HG03159 (cell line): ENCODE measurements around the gene LANCL1.

Source experiments
- ATAC-seq: cut with Tn5 transposase; IDR thresholded peaks from one replicate; pipeline ENCODE4 v1.9.1; 2021; ENCODE audit warnings: mild to moderate bottlenecking, moderate library complexity; ENCODE audit not compliant: unreplicated experiment

Gene LANCL1, protein sequence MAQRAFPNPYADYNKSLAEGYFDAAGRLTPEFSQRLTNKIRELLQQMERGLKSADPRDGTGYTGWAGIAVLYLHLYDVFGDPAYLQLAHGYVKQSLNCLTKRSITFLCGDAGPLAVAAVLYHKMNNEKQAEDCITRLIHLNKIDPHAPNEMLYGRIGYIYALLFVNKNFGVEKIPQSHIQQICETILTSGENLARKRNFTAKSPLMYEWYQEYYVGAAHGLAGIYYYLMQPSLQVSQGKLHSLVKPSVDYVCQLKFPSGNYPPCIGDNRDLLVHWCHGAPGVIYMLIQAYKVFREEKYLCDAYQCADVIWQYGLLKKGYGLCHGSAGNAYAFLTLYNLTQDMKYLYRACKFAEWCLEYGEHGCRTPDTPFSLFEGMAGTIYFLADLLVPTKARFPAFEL

DNA sequence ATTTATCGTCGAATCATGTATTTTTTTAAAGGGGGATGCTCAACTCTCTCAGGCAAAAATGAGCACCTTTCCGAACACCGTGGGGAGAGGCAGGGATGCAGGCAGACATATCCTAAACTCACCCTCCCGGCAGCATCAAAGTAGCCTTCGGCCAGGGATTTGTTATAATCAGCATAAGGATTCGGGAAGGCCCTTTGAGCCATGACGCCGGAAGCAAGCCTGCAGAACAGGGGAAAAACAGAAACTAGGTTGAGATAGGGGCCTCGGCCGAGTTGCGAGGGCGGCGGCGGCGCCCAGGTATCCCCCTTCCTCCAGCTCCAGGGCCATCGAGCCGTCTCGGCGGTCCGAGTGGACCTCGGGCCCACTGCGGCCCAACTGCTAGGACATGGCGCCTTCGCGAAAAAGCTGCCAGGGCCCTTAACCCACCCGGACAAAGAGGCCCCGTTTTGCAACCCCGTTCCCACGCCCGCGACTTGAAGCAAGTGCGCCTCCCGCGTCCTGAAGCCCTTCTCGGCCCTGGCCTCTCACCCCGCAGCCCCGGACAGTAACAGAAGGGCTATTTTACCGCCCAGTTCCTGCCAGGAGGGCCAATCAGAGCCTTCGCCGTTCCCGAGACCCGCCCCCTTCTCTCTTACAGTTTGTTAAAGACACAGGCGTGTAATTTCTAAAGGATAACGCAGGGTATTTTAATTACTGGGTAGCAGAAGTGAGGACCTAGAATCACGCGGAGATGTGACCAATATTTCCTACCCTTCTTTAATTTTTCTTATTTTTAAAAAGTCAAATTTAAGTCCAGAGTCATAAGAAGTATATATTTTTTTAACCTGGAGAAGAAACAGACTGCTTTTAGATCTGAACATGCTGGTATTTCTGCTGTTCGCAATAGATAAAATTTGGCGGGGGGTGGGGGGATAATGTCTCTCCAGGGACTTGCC, at the start of gene LANCL1:
Gene LANCL1 (minus strand): TSS at position 566 of the 935 bp plus-strand sequence. CDS start 363 bp downstream, at position 203.
- ATAC-seq, result peak; percentile 100

GRCh38 chr2:210524533-210524932, 48.0 kb upstream of the LANCL1 start:
- ATAC-seq, result no peak

DNA sequence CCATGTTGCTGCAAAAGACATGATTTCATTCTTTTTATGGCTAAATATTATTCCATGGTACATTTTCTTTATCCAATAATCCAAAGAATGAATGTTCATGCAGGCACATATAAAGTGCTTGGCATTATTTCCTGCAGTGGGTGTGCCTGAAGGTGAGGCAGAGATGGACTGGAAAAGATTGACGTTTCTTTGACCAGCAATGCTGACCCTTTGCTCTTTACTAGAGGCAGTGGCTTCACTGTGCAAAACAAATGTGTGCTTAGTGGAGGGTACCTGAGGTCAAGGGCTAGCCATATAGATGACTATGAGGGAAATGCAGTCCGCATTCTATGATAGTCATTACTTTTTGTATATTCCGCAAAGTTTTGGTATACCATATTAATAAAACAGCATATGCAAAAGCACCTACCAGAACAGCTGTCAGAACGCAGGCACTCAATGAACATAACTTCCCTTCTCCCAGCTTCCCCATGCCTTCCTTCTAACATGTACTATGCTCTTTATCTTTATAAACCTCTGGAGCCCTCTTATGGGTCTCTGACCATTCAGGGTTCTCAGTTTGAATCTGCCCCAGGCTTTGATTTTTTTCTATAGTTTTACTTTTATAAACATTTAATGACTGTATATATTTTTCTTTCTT, 47.2 kb upstream of the LANCL1 start:
- no peak for ATAC-seq

- no peak for ATAC-seq
These were observed 45.8 kb upstream of the LANCL1 start for GRCh38 chr2:210522399-210522798.

GRCh38 chr2:210519594-210519993, 43.0 kb upstream of the LANCL1 start:
- no peak for ATAC-seq

DNA sequence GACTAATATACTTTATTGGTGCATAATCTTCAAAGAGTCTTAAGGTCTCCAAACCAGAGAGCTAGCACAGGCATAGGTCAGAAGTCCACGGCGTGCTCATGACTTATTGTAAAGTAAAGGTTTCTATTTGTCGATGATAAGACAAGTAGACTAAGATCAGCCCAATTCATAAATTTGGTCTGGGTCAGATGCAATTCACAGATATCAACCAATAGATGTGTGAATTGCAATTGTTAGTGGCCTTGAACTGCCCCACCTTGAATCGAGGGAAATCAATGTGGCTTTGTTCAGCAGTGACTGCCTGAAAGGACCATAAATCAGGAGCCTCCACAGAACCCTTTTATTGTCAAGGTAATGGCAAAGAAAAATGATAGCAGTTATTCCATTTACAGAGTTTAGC, 40.7 kb upstream of the LANCL1 start:
- no peak for ATAC-seq

GRCh38 chr2:210515911-210516310, 39.4 kb upstream of the LANCL1 start:
- no peak for ATAC-seq

DNA sequence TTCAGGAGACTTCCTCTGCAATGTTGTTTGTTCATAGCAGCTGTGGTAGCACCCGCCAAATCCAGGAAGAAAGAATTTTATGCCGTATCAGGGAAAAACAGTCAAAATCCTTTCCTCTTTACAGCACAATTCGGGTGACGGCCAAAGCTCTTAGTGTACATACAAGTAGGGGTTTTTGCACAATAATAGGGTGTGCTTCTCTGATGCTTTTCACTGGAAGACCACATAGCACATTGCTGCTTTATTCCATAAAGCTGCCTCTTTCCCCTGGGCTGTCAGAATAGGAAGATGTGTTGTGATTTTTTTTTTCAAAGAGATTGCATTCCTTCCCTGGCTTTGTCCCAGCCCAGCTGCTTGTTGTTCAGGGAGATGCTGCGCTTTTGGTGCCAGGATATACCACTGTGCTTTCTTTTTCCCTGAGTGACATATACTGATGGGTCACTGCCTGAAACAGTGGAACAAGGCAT, 27.2 kb upstream of the LANCL1 start:
- no peak for ATAC-seq

GRCh38 chr2:210503001-210503623, 26.6 kb upstream of the LANCL1 start:
- peak; percentile 93 for ATAC-seq

- peak; percentile 80 for ATAC-seq
These were observed 20.0 kb upstream of the LANCL1 start for GRCh38 chr2:210496512-210496911.

DNA sequence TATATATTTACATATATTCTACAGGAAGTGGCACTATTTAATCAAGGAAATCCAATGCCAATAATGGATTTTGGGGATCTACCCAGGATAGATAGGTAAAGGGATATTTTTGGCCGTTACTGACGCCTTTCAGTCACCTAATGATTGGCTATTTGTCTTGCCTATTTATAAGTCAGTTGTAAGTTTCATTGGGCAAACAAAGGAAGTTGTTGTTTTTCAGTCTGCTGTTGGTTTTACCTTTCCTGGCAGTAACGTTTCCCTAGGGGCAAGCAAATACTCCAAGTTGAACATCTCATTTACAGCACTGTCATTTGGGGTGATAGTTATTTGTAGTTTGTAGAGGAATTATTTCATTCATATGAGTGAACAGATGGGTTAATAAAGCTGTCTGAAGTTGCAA, 17.0 kb upstream of the LANCL1 start:
- no peak for ATAC-seq

GRCh38 chr2:210481601-210482175, 5.1 kb upstream of the LANCL1 start:
- ATAC-seq, result no peak

DNA sequence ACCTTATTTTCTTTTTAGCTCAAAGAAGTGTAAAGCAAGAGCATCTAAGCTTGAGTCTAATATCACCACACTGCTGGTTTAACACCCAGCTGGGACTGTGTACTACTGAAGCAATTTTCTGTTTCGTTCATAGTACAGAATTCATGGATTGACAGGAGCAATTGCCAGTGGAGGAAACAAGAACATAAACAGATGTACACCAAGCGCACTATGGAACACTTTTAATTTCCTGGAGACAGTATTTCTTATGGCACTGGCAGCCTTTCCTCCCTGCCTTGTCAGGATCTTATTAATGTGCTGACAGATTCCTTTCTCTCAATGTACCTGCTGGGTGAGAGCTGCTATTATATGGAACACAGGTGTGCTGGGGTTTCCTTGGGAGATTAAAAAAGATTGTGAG, 4.2 kb upstream of the LANCL1 start:
- ATAC-seq, result no peak

- ATAC-seq, result no peak
These were observed 3.5 kb upstream of the LANCL1 start for GRCh38 chr2:210480079-210480478.

- no peak for ATAC-seq
These were observed 2.1 kb upstream of the LANCL1 start for GRCh38 chr2:210478661-210479060.

DNA sequence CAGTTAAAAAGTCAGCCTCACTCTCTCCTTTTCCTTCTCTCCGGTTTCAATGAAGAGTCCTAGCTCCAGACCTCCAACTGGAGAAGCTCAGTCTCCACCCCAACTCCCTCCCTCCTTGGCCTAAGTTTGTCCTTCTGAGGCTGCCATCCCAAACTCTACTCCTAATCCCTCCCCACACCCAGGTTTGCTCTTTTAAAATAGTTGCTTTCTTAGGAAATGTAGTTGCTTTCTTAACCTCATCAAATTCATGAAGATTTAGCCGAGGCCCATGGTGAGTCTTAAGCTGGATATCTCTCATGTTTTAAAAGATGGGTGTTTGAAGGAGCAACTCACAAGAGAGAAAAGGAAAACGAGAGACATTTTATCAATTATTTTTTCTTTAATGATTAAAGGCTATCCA, 937 bp upstream of the LANCL1 start:
- ATAC-seq, result no peak

- ATAC-seq, result no peak
These were observed 853 bp downstream of the LANCL1 start for GRCh38 chr2:210475706-210476105.

DNA sequence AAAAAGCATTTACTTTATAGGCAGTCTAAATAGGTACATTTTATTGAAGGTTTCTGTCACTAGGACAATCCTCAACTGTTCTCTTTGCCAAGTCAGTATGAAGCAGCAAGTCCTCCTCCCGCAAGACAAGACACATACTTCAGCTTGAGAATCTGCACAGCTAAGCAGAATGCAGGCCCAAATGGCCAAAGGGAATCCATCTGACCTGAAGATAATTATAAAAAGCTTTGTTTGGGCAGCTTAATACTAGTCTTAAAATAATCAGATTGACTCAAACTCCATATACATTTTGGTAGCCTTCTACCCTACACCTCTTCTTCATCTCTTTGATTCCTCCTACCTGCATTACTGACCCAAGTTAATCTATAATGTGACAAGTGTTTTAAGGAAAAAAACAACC, 1.8 kb downstream of the LANCL1 start:
- no peak for ATAC-seq

- ATAC-seq, result peak; percentile 55
These were observed 15.2 kb downstream of the LANCL1 start for GRCh38 chr2:210461401-210461800.
